ENCODE data around the gene OGFOD3. TPM values are rescaled to one million over a fixed set of nuclear protein-coding genes. Genes with fewer than 3 reads are reported as not detected.
"Not testable (repeated sequence)": the region's sequence is repeated elsewhere in the genome, so short reads cannot be mapped to it uniquely, and the experiment has no call there.

The OGFOD3 gene
- total and polyA plus RNA-seq, 2 experiments from 2014 or later, result 38.1 to 44.7 TPM

DNA sequence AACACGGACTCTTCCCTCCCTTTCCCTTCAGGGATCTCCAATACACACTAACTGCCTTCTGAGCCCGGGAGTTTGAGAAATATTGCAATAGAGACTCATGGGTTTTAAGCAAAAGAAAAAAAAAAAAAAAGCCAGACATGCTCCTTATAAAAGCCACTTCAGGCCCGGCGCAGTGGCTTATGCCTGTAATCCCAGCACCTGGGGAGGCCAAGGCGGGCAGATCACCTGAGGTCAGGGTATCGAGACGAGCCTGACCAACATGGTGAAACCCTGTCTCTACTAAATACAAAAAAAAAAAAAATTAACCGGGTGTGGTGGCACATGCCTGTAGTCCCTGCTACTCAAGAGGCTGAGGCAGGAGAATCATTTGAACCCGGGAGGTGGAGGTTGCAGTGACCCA lies 2.6 kb downstream of the OGFOD3 start:
- DNase-seq, result no peak
- 91 to 92% methylated on average over 9 of the region's 9 CpGs for WGBS, 2 experiments (ENCODE audit: low coverage in 1 of 2, low lambda C conversion rate in 2 of 2, missing lambda C conversion rate in 2 of 2)
- in situ Hi-C loops (cut with MboI), result loop anchor here (10.0 kb wide), 1 partner anchor 61 kb away; the partner anchor contains the start of gene TEX19

DNA sequence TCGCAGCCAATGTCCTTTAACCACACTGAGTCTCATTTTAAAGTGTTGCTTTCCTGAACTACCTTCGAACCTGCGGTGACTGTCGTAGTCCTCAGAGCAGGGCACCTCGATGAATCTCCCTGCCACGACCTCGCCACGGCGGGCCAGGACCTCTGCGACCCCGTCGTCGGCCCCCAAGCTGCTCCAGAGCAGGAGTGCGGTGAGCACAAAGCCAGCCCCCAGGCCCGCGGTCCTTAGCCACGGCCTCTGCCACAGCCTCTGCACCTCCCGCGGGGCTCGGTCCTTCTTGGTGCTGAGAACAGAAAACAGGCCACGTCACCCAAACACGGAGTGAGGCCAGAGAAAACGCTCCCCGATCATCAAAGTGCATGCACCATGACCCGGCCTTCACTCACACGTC lies 3.0 kb downstream of the OGFOD3 start:
- Histone ChIP-seq H3K36me3 (ENCODE audit: low read depth) (no peaks in the 10 kb centered on the region), H3K9me3 (ENCODE audit: low read depth) (no peaks in the 10 kb centered on the region), H3K79me2 (ENCODE audit: insufficient read depth) (no peaks in the 10 kb centered on the region), H3K4me1 (ENCODE audit: insufficient read depth) (peaks cover 8% of the 10 kb centered on the region; the same call in 1 of the 2 replicates), H2AFZ (no peak overlapping the region), H3F3A (ENCODE audit: insufficient read depth) (no peaks in the 10 kb centered on the region), H3K27ac (no peak overlapping the region), H4K20me1 (ENCODE audit: insufficient read depth) (no peaks in the 10 kb centered on the region), H3K27me3 (replicated peaks; ENCODE audit: insufficient read depth) (no peaks in the 10 kb centered on the region), H3K9me2 (ENCODE audit: insufficient read depth) (no peaks in the 10 kb centered on the region), H3K4me3 (no peak overlapping the region), H3K4me2 (ENCODE audit: unreplicated experiment) (no peak overlapping the region), H3K9ac (no peak overlapping the region)
- 82 to 83% methylated on average over 25 to 26 of the region's 26 CpGs for WGBS, 2 experiments (ENCODE audit: low coverage in 1 of 2, low lambda C conversion rate in 2 of 2, missing lambda C conversion rate in 2 of 2)
- in situ Hi-C loops (cut with MboI), result loop anchor here (10.0 kb wide), 1 partner anchor 61 kb away; the partner anchor contains the start of gene TEX19
- TF ChIP-seq EZH2phosphoT487 (IDR thresholded peaks at IDR 0.05; ENCODE audit: insufficient read depth, low read depth) (no peak), EZH2 (IDR thresholded peaks at IDR 0.05; ENCODE audit: insufficient read depth, poor library complexity, severe bottlenecking) (no peak)
- no peak for DNase-seq

More for the DNA sequence above, 2.6 kb downstream of the OGFOD3 start:
- Histone ChIP-seq H2AFZ (no peak overlapping the region), H3K4me2 (ENCODE audit: unreplicated experiment) (no peak overlapping the region), H3K27me3 (replicated peaks; ENCODE audit: insufficient read depth) (no peaks in the 10 kb centered on the region), H3K79me2 (ENCODE audit: insufficient read depth) (no peaks in the 10 kb centered on the region), H3K27ac (no peak overlapping the region), H3K9ac (no peak overlapping the region), H3K9me3 (ENCODE audit: low read depth) (no peaks in the 10 kb centered on the region), H3F3A (ENCODE audit: insufficient read depth) (no peaks in the 10 kb centered on the region), H3K4me3 (no peak overlapping the region), H3K36me3 (ENCODE audit: low read depth) (no peaks in the 10 kb centered on the region), H4K20me1 (ENCODE audit: insufficient read depth) (no peaks in the 10 kb centered on the region), H3K4me1 (ENCODE audit: insufficient read depth) (peaks cover 8% of the 10 kb centered on the region; the same call in 1 of the 2 replicates), H3K9me2 (ENCODE audit: insufficient read depth) (no peaks in the 10 kb centered on the region)
- TF ChIP-seq EZH2 (IDR thresholded peaks at IDR 0.05; ENCODE audit: insufficient read depth, poor library complexity, severe bottlenecking), result no peak
- TF ChIP-seq EZH2phosphoT487 (IDR thresholded peaks at IDR 0.05; ENCODE audit: insufficient read depth, low read depth), result no peak

DNA sequence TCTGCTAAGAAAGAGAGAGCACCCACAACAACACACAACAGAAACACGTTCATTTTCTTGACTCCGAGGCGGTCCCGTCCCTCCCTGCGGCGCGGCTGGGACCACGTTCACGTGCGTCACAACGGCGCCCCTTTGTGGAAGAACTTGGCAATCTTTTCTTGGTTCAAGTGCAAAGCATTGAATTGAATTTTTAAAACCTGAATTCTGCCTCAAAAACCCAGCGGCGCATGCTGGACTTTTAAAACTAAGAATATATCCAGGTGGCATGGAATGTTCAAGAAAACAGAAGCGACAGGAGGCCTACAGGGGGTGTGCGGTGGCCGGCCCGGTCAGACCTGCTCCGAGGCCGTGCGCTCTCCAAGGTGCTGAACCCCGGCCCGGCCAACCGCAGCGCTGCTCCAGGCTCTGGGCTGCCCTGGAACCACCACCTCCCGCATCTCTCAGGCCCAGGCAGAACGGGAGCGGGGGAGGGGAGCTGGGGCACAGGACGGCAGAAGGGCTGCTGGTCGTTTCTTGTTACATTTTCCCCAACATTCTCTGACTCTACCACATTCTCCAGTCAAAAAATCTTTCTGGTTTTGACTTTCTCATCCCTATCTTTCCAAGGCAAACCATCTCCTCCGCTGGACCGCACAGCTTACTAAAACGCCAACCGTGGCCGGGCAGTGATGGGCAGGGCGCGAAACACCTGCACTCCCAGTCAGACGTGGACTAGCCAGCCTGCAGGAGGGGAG lies 3.7 kb downstream of the OGFOD3 start:
- in situ Hi-C loops (cut with MboI), result loop anchor here (10.0 kb wide), 1 partner anchor 60 kb away; the partner anchor contains the start of gene TEX19
- Histone ChIP-seq H3K4me3 (no peak overlapping the region), H3K4me1 (ENCODE audit: insufficient read depth) (peaks cover 7% of the 10 kb centered on the region; the same call in 1 of the 2 replicates), H3K4me2 (ENCODE audit: unreplicated experiment) (peak overlapping the region; percentile 52), H3K9me2 (ENCODE audit: insufficient read depth) (no peaks in the 10 kb centered on the region), H3K9me3 (ENCODE audit: low read depth) (no peaks in the 10 kb centered on the region), H3K36me3 (ENCODE audit: low read depth) (no peaks in the 10 kb centered on the region), H3K79me2 (ENCODE audit: insufficient read depth) (no peaks in the 10 kb centered on the region), H3F3A (ENCODE audit: insufficient read depth) (no peaks in the 10 kb centered on the region), H4K20me1 (ENCODE audit: insufficient read depth) (no peaks in the 10 kb centered on the region), H3K27me3 (replicated peaks; ENCODE audit: insufficient read depth) (no peaks in the 10 kb centered on the region), H3K27ac (no peak overlapping the region), H3K9ac (no peak overlapping the region), H2AFZ (no peak overlapping the region)
- 20 to 21% methylated on average over 38 of the region's 38 CpGs for WGBS, 2 experiments (ENCODE audit: low coverage in 1 of 2, low lambda C conversion rate in 2 of 2, missing lambda C conversion rate in 2 of 2)
- DNase-seq, result peak; percentile 84
- TF ChIP-seq EZH2phosphoT487 (IDR thresholded peaks at IDR 0.05; ENCODE audit: insufficient read depth, low read depth) (no peak), EZH2 (IDR thresholded peaks at IDR 0.05; ENCODE audit: insufficient read depth, poor library complexity, severe bottlenecking) (no peak)

DNA sequence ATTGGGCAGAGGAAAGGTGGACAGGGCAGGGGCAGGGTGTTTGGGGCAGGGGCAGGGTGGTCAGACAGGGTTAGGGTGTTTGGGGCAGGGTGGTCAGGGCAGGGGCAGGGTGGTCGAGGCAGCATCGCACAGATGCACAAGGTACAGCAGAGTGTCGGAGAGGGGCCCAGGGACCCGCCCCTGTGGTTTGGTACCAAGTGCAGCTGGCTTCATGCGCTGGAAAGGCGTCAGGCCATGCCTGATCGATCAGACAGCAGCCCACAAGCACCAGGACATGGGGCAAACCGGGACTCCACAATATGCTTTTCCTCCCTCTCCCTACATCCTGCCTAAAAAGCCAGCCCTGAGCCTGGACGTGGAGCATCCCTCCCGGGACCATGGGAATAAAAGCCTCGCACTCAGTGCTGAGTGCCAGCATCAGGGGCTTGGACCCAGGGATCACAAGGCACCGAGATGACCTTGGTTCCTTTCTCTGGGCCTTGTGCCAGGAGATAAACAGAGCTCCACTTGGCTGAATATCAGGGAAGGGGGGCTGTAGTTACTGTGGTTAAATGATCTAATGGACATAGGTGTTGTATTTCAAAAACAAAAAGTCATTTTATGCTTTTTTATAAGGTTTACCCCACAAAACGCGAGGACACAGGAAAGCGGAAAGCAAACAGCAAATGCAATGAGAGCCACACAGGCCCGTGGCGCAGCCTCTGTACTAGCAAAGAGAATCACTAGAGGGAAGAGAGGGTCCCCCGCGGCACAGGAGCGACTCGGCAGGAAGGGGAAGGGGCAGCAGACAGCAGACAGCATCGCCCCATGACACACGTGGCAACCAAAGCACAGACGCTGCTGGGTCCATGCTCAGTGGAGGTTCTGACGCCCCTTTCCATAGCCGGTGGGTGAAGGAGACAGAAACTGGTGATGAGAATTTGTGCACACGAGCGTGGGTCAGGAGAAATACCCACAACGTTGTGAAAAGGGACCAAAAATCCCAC lies 5.6 kb downstream of the OGFOD3 start:
- in situ Hi-C loops (cut with MboI), result loop anchor here (10.0 kb wide), 1 partner anchor 58 kb away; the partner anchor contains the start of gene TEX19
- H3K79me2 ChIP-seq (ENCODE audit: insufficient read depth), result no peaks in the 10 kb centered on the region
- H4K20me1 ChIP-seq (ENCODE audit: insufficient read depth), result no peaks in the 10 kb centered on the region
- H3K9me3 ChIP-seq (ENCODE audit: low read depth), result no peaks in the 10 kb centered on the region
- no peaks in the 10 kb centered on the region for H3K9me2 ChIP-seq (ENCODE audit: insufficient read depth)
- no peak overlapping the region for H3K4me3 ChIP-seq
- no peak overlapping the region for H3K4me2 ChIP-seq (ENCODE audit: unreplicated experiment)
- no peak overlapping the region for H2AFZ ChIP-seq
- WGBS, 2 experiments (ENCODE audit: low coverage in 1 of 2, low lambda C conversion rate in 2 of 2, missing lambda C conversion rate in 2 of 2), result 90% methylated on average over 26 to 29 of the region's 29 CpGs
- H3K4me1 ChIP-seq (ENCODE audit: insufficient read depth), result no peaks in the 10 kb centered on the region
- H3K36me3 ChIP-seq (ENCODE audit: low read depth), result no peaks in the 10 kb centered on the region
- no peak for DNase-seq
- H3F3A ChIP-seq (ENCODE audit: insufficient read depth), result no peaks in the 10 kb centered on the region
- H3K9ac ChIP-seq, result no peak overlapping the region
- no peak overlapping the region for H3K27ac ChIP-seq
- TF ChIP-seq EZH2 (IDR thresholded peaks at IDR 0.05; ENCODE audit: insufficient read depth, poor library complexity, severe bottlenecking), result no peak
- no peak for TF ChIP-seq EZH2phosphoT487 (IDR thresholded peaks at IDR 0.05; ENCODE audit: insufficient read depth, low read depth)
- H3K27me3 ChIP-seq (replicated peaks; ENCODE audit: insufficient read depth), result no peaks in the 10 kb centered on the region

DNA sequence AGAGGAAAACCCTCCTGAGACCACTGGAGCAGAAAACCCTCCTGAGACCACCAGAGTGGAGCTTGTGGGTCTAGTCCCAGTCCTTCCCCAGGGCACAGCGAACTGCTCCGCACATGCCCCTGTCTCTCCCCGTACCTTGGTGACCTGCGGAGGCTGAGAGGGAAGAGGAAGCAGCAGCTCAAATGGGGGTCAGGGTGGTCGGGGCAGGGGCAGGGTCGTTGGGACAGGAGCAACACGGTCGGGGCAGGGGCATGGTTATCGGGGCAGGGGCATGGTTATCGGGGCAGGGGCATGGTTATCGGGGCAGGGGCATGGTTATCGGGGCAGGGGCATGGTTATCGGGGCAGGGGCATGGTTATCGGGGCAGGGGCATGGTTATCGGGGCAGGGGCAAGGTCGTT lies 6.3 kb downstream of the OGFOD3 start:
- H3K9me3 ChIP-seq (ENCODE audit: low read depth); H3K4me3 ChIP-seq; DNase-seq; H3K4me1 ChIP-seq (ENCODE audit: insufficient read depth); H3K79me2 ChIP-seq (ENCODE audit: insufficient read depth); H3K27ac ChIP-seq; H2AFZ ChIP-seq; H3K9ac ChIP-seq; H4K20me1 ChIP-seq (ENCODE audit: insufficient read depth); H3K9me2 ChIP-seq (ENCODE audit: insufficient read depth); H3K4me2 ChIP-seq (ENCODE audit: unreplicated experiment); H3K36me3 ChIP-seq (ENCODE audit: low read depth); H3F3A ChIP-seq (ENCODE audit: insufficient read depth); H3K27me3 ChIP-seq (replicated peaks; ENCODE audit: insufficient read depth): not testable (repeated sequence)
- 82 to 86% methylated on average over 7 to 16 of the region's 16 CpGs for WGBS, 2 experiments (ENCODE audit: low coverage in 1 of 2, low lambda C conversion rate in 2 of 2, missing lambda C conversion rate in 2 of 2)
- in situ Hi-C loops (cut with MboI), result loop anchor here (10.0 kb wide), 1 partner anchor 57 kb away; the partner anchor contains the start of gene TEX19

Data from GM23248 (cell line).